ENCODE measurements around the gene PHC3.

PHC3 gene

DNA sequence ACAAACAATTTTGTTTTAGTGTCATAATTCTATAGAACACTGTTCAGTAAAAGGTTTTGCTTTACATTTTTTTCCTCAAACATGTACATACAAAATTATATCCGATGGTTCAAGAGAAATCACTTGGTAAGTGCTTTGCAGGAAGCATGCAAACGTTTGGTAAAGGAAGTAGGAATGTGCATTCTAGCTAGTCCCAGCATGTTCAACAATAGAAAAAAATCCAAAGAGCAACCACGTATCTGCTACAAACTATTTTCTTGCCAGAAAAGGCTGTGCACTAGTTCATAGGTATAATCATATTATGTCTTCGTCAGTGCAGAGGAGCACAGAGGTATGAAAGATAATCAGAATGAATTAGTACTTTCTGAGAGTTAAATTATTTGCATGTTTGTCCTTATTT lies 85.8 kb downstream of the PHC3 start:
- no peak for DNase-seq (ENCODE audit: low read depth)
- no peak overlapping the region for H3K4me3 ChIP-seq (ENCODE audit: low read length)
- TF ChIP-seq CTCF (conservative IDR thresholded peaks at IDR 0.05; ENCODE audit: low read depth, low read length): no peak

GRCh38 chr3:170092907-170093306 lies 88.6 kb downstream of the PHC3 start:
- H3K4me3 ChIP-seq (ENCODE audit: low read length): no peak overlapping the region
- TF ChIP-seq CTCF (conservative IDR thresholded peaks at IDR 0.05; ENCODE audit: low read depth, low read length): no peak
- no peak for DNase-seq (ENCODE audit: low read depth)

DNA sequence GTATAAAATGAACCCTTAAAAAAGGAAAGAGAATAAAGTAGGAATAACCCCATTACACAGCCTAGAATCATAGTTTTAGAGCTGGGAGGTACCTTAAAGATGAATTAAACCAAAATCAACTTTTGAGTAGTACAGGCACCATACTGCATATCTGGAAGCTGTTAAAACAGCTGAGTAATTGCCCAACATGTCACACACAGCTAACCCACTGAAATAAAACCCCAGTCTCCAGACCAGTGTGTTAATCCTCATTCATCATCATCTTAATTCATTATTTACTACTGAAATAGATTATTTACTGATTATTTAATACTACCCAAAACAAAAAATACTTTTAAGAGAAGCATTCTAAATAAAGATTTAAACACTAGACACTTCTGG lies 90.9 kb downstream of the PHC3 start:
- no peak for TF ChIP-seq CTCF (conservative IDR thresholded peaks at IDR 0.05; ENCODE audit: low read depth, low read length)
- DNase-seq (ENCODE audit: low read depth): no peak
- H3K4me3 ChIP-seq (ENCODE audit: low read length): no peak overlapping the region

DNA sequence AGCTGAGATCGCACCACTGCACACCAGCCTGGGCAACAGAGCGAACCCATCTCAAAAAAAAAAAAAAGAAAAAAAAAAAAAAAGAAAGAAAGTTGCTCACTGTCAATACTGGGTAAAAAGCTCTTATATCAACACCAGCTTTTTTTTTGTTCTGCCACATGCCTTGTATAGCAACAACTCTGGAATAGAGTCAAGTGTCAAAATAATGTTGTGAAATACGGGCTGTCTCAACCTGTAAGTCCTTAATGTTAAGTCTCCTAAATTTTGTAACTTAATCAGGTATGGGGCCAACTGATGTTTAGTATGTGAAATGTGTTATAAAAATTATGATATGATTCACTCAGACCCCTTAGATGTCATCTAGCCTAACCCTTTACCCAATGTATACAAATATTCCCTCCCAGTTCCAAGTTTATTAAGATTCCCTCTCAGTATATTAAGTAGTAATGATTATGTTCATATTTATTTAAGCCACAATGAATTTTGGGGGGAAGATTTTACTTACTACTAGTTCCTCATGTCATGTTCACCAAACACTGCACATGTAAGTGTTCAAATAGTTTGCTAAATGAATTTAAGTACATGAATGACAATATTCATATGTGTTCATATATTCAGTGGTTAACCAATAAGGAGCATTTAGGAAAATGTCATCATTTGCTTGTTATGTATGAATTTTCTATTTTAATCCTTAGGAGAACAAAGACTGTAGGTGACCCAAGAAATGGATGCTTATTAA lies 91.5 kb downstream of the PHC3 start:
- TF ChIP-seq CTCF (conservative IDR thresholded peaks at IDR 0.05; ENCODE audit: low read depth, low read length): no peak
- no peak overlapping the region for H3K4me3 ChIP-seq (ENCODE audit: low read length)
- DNase-seq (ENCODE audit: low read depth): no peak

DNA sequence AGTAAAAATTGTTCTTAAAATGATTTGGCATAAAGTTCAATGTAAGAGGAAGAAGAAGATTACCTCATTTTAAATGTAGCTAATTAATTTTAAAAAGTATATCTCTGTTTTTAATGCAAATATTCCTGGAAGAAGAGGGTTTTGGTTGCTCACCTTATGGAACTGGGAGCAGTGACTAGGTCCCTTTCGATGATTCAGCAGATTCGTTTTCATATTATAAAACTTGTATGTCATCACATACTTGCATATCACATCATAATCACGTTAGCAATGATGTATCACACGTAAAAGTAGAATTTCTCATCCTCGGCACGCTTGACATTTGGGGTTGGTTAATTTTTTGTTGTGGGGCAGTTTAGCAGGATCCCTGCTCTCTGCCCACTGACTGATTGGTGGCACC lies 96.1 kb downstream of the PHC3 start:
- no peak overlapping the region for H3K4me3 ChIP-seq (ENCODE audit: low read length)
- no peak for DNase-seq (ENCODE audit: low read depth)
- TF ChIP-seq CTCF (conservative IDR thresholded peaks at IDR 0.05; ENCODE audit: low read depth, low read length): no peak

DNA sequence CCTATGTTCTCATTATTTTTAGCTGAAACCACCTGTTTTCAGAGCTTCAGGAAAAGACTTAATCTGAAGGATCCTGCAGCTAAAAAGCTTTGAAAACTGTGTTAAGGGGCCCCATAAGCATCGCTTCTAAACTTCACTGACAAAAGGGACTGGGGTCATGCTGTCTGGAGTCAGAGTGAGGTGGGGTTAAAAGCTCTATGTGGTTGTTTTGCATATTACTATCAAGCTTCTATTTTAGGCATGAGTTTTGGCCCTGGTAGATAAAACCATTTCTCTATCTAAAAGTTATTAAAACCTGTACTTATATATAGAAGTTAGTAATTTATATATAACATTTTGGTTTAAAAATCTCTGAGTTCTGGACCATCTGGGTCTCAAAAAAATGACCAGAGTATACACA lies 98.2 kb downstream of the PHC3 start:
- no peak for DNase-seq (ENCODE audit: low read depth)
- TF ChIP-seq CTCF (conservative IDR thresholded peaks at IDR 0.05; ENCODE audit: low read depth, low read length): no peak
- H3K4me3 ChIP-seq (ENCODE audit: low read length): no peak overlapping the region

DNA sequence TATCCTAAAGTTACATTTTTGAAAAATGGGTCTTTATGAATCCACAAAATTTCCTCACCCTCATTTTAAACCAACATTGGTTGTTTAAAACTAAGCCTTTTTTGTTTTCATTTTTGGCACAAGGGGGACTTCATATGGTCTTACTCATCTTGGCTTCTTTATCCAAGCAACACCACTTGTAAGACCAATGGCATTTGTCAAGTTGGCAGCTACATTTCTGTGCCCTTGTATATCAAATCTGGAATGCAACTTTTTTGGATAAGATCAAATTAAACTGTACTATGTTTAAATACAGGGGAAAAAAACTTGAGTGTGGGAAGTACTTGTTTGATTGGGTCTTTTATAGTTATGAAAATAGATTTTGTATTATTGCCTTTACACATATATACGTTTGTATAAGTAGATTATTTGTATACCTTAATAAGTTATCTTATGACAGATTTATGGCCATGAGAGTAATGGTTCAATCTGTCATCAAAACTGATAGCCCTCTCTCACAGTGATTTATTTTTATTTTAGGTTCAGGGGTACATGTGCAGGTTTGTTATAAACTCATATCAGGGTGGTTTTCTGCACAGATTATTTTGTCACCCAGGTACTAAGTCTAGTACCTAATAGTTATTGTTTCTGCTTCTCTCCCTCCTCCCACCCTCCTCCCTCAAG lies 100.3 kb downstream of the PHC3 start:
- no peak for DNase-seq (ENCODE audit: low read depth)
- TF ChIP-seq CTCF (conservative IDR thresholded peaks at IDR 0.05; ENCODE audit: low read depth, low read length): no peak
- no peak overlapping the region for H3K4me3 ChIP-seq (ENCODE audit: low read length)

Measured in retinal pigment epithelial cell (primary cell).